Kidney capillary endothelial cell (primary cell): Measurements from ENCODE around the gene DGKI.

Source experiments
- DNase-seq: peaks from one replicate; pipeline ENCODE4 v3.0.0-alpha.2; 2018; ENCODE audit warnings: low spot score

Gene DGKI

GRCh38 chr7:137343281-137343841 is 503.4 kb downstream of the DGKI start, which contains the start of gene PTN:
PTN (minus strand) TSS chr7:137343733; CDS start chr7:137254973, 88,760 bp downstream.
- no peak for DNase-seq

DNA sequence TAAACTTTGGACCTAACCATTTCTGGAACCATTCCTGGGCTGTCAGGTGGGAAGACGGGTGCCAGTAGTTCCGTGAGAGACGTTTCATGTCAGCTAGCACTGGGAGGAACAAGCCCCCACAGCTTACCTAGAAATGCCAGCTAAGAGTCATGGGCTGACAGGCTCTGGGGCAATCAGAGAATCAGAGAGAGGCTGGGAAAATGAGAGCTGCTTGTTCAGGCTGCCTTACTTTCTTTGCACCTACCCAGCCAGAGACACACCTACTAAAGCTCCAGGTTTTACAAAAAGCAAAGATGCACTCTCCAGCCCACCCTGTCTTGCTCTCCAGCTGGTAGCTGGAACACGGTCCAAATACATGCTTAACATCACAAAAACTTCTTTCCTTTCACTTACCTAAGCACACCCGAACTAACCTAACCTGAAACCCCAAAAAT is 503.9 kb downstream of the DGKI start:
- no peak for DNase-seq

GRCh38 chr7:137342265-137342664 is 504.5 kb downstream of the DGKI start:
- DNase-seq: no peak

GRCh38 chr7:137337902-137338301 is 508.9 kb downstream of the DGKI start:
- no peak for DNase-seq

GRCh38 chr7:137335814-137336213 is 511.0 kb downstream of the DGKI start:
- DNase-seq: no peak

DNA sequence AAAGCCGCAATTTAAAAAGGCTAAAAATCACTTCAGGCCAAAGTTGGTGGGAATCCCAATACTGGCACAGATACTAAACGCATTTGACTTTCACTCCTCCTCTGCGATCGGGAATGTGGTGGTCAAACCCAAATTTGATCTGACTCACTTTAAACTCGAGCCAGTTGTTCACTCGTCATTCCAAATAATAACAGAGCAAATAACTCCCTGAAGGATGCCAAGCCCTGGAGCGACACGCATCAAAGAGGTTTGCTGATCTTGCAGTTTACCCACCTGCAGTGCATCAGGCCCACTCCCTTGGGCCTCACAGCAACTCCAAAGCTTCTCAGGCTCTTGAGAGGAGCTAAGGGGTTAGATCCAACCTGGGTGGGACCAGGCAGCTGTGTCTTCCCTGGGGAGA is 515.4 kb downstream of the DGKI start:
- no peak for DNase-seq
